MM.1S (cell line): ENCODE data around the gene PPP1R3G.

Experiments
- CTCF ChIP-seq: fragments of 300-600 bp; sonication (generic); IDR thresholded peaks from 2 replicates; pipeline ENCODE4 v1.5.1; 2016; ENCODE audit warnings: antibody characterized with exemption, low read length, mixed read lengths
- EZH2phosphoT487 ChIP-seq: fragments of 300-600 bp; sonication (generic); IDR thresholded peaks from 2 replicates; pipeline ENCODE4 v1.6.1; 2018; ENCODE audit warnings: antibody characterized with exemption, low read length

GRCh38 chr6:5091210-5092069, 6.3 kb downstream of the PPP1R3G start:
- TF ChIP-seq CTCF = no peak
- no peak for TF ChIP-seq EZH2phosphoT487
